HepG2 (cell line): ENCODE measurements around the gene CEACAM3. TPM values are rescaled to one million over a fixed set of nuclear protein-coding genes. Genes with fewer than 3 reads are reported as not detected.

Source experiments
- ATAC-seq: fragments of 200-7000 bp; cut with Tn5 transposase; 3 replicates; pipeline ENCODE4 v1.9.1; 2020; ENCODE audit warnings: mild to moderate bottlenecking, moderate library complexity
- BruUV-seq: library from RNA; stranded (reverse); fragments of 400-500 nt; replicated peaks from 2 replicates; lab custom pipeline; 2021; lab: Mats Ljungman, UMichigan
- CTCF ChIA-PET: fragments of 300-600 bp; formaldehyde crosslinking; extraction: SDS; loops from one replicate; lab custom pipeline; 2021; ENCODE audit warnings: low total read pairs, inconsistent platforms, low intra/inter-chr PET ratio; lab: Yijun Ruan, JAX
- POLR2A ChIA-PET: fragments of 350-600 bp; sonication (Branson Sonifier 250); formaldehyde crosslinking; loops from one replicate; lab custom pipeline; 2020; ENCODE audit warnings: antibody characterized with exemption, inconsistent platforms; lab: Yijun Ruan, JAX
- DNase-seq: peaks from one replicate; pipeline ENCODE4 v3.0.0-alpha.2; 2015; ENCODE audit warnings: low spot score
- FAIRE-seq: peaks from 3 replicates; lab custom pipeline; 2011; peaks lifted over from hg19 to GRCh38; lab: Jason Lieb, UNC
- H2AFZ ChIP-seq: one replicate; pipeline ENCODE4 v1.6.1; 2011; ENCODE audit warnings: low read length, inconsistent platforms
- H3K27ac ChIP-seq: fragments of 300-600 bp; 3 replicates; pipeline ENCODE4 v1.8.0; 2011; ENCODE audit warnings: mixed run types, mild to moderate bottlenecking, mixed read lengths, low read length, inconsistent platforms; ENCODE audit not compliant: insufficient read depth; ENCODE audit errors: extremely low read length
- H3K27me3 ChIP-seq, 2 experiments: fragments of 200-600 bp in 1 of 2; 2 replicates in 1 of 2; 3 replicates in 1 of 2; pipeline versions ENCODE4 v1.6.0 to v1.8.0; 2011; ENCODE audit warnings: low read length in 2 of 2, mild to moderate bottlenecking in 2 of 2, moderate library complexity in 2 of 2, inconsistent platforms in 1 of 2; ENCODE audit not compliant: insufficient read depth in 2 of 2, control insufficient read depth in 1 of 2
- H3K36me3 ChIP-seq, 2 experiments: fragments of 200-600 bp in 1 of 2; replicated peaks in 1 of 2; 2 replicates in 1 of 2; 3 replicates in 1 of 2; pipeline versions ENCODE4 v1.5.1 to v1.8.0; 2011; ENCODE audit warnings: low read length in 2 of 2, inconsistent platforms in 1 of 2; ENCODE audit not compliant: insufficient read depth in 2 of 2, control insufficient read depth in 1 of 2
- H3K4me1 ChIP-seq: 2 replicates; pipeline ENCODE4 v1.5.1; 2012; ENCODE audit warnings: low read length, inconsistent platforms; ENCODE audit not compliant: insufficient read depth
- H3K4me2 ChIP-seq: 2 replicates; pipeline ENCODE4 v1.6.0; 2011; ENCODE audit warnings: low read depth, low read length, inconsistent platforms
- H3K4me3 ChIP-seq, 3 experiments: fragments of 200-600 bp in 1 of 3; sonication (generic), shearing (Covaris generic) in 1 of 3; replicated peaks in 1 of 3; 2 replicates each; pipeline ENCODE4 v1.5.1; 2011 to 2016; ENCODE audit warnings: low read length in 3 of 3, inconsistent platforms in 2 of 3, low read depth in 2 of 3, mild to moderate bottlenecking in 2 of 3, control low read depth in 1 of 3, mixed read lengths in 1 of 3; ENCODE audit not compliant: insufficient read depth in 1 of 3
- H3K79me2 ChIP-seq: one replicate; pipeline ENCODE4 v1.6.1; 2011; ENCODE audit warnings: low read length, inconsistent platforms; ENCODE audit not compliant: insufficient read depth
- H3K9ac ChIP-seq: 2 replicates; pipeline ENCODE4 v1.6.0; 2011; ENCODE audit warnings: mild to moderate bottlenecking, low read depth, low read length, inconsistent platforms; ENCODE audit not compliant: insufficient read depth
- H3K9me3 ChIP-seq: 2 replicates; pipeline ENCODE4 v1.5.1; 2012; ENCODE audit warnings: mild to moderate bottlenecking, low read length
- H4K20me1 ChIP-seq: 2 replicates; pipeline ENCODE4 v1.6.0; 2011; ENCODE audit warnings: inconsistent platforms, mild to moderate bottlenecking, low read length, moderate library complexity; ENCODE audit not compliant: insufficient read depth
- ELK4 ChIP-seq: sonication (generic); formaldehyde crosslinking; IDR thresholded peaks from 2 replicates; pipeline ENCODE4 v1.9.0; 2021; ENCODE audit warnings: missing genetic modification reagents, borderline replicate concordance
- NFE2 ChIP-seq: sonication (generic); formaldehyde crosslinking; IDR thresholded peaks from 2 replicates; pipeline ENCODE4 v1.4.0; 2020; ENCODE audit warnings: missing genetic modification reagents
- PAX8 ChIP-seq: sonication (generic); formaldehyde crosslinking; IDR thresholded peaks from 2 replicates; pipeline ENCODE4 v1.8.0; 2022; ENCODE audit warnings: mild to moderate bottlenecking, missing genetic modification reagents, borderline replicate concordance
- PCBP1 ChIP-seq: fragments of 200-400 bp; formaldehyde crosslinking; IDR thresholded peaks from 2 replicates; pipeline ENCODE4 v1.6.1; 2017; ENCODE audit warnings: mild to moderate bottlenecking, low read depth, low read length, borderline replicate concordance
- SYNCRIP ChIP-seq: fragments of 200-400 bp; formaldehyde crosslinking; IDR thresholded peaks from 2 replicates; pipeline ENCODE4 v1.6.1; 2018; ENCODE audit warnings: mild to moderate bottlenecking, low read depth, low read length; ENCODE audit not compliant: insufficient read depth
- TRIM22 ChIP-seq: fragments of 450-650 bp; IDR thresholded peaks from 2 replicates; pipeline ENCODE4 v1.6.1; 2017
- ZMAT5 ChIP-seq: sonication (generic); formaldehyde crosslinking; IDR thresholded peaks from 2 replicates; pipeline ENCODE4 v1.5.0; 2020; ENCODE audit warnings: mild to moderate bottlenecking, low read depth, missing genetic modification reagents, borderline replicate concordance
- ZNF546 ChIP-seq: sonication (generic); formaldehyde crosslinking; conservative IDR thresholded peaks from 2 replicates; pipeline ENCODE4 v1.8.1; 2023; ENCODE audit warnings: mild to moderate bottlenecking, missing genetic modification reagents
- ZNF788 ChIP-seq: sonication (generic); formaldehyde crosslinking; IDR thresholded peaks from 2 replicates; pipeline ENCODE4 v1.5.0; 2020; ENCODE audit warnings: mild to moderate bottlenecking, missing genetic modification reagents, borderline replicate concordance
- WGBS: methylation state at CpG from one replicate; pipeline ENCODE4 v1.1.6; 2017; ENCODE audit warnings: low lambda C conversion rate; 5-methylcytosine and 5-hydroxymethylcytosine counted together
- in situ Hi-C: cut with HindIII; loops from 2 replicates; pipeline ENCODE4 v1.10.0; 2017; ENCODE audit warnings: low pct_unique_long_range_greater_than_20kb; ENCODE audit not compliant: extremely low pct_ligation_motif_present
- intact Hi-C: fragments of 100-400 bp; cut with micrococcal nuclease; formaldehyde crosslinking; loops from one replicate; pipeline ENCODE4 v1.10.0; 2022; ENCODE audit not compliant: unreplicated experiment
- polyA plus RNA-seq, 8 experiments: library from polyadenylated mRNA; depleted of rRNA in 3 of 8; stranded (reverse) in 7 of 8; unstranded in 1 of 8; fragments of >200 nt; fragmentation: Illumina TruSeq in 4 of 8; extraction: Trizol in 4 of 8; gene quantifications; 2 replicates each; pipeline versions ENCODE4 v1.2.1 to v1.2.3, GENCODE V29; 2011 to 2016; ENCODE audit warnings: low read depth in 4 of 8, missing spikeins in 1 of 8, mixed read lengths in 1 of 8; ENCODE audit not compliant: insufficient read depth in 1 of 8
- total RNA-seq, 5 experiments: library from RNA; depleted of rRNA; stranded (reverse); fragments of >200 nt; fragmentation: Illumina TruSeq; extraction: Trizol; gene quantifications; 2 replicates each; pipeline ENCODE4 v1.2.3, GENCODE V29; 2016; ENCODE audit warnings: low read depth in 1 of 5

The CEACAM3 gene
- total and polyA plus RNA-seq, 2 of the 13 experiments (the other 11 are each of a cell fraction or from before 2014, with no cell fraction given), result not detected

GRCh38 chr19:41848666-41849065 is 52.3 kb downstream of the CEACAM3 start:
- no peaks in the 10 kb centered on the region for H3K79me2 ChIP-seq
- peaks cover 1% of the 10 kb centered on the region for H3K4me1 ChIP-seq
- no peak overlapping the region for H3K27ac ChIP-seq
- H3K4me3 ChIP-seq, result no peak overlapping the region
- H3K4me2 ChIP-seq, result no peak overlapping the region
- in situ Hi-C loops (no loop called here), intact Hi-C loops (no loop called here)
- BruUV-seq, result no TSS peak
- TF ChIP-seq PAX8 (CRISPR knock-in tag), result no peak
- no peak for TF ChIP-seq PCBP1
- TF ChIP-seq ZNF788 (CRISPR knock-in tag), result no peak
- TF ChIP-seq SYNCRIP, result no peak
- no peaks in the 10 kb centered on the region for H4K20me1 ChIP-seq
- no peaks in the 10 kb centered on the region for H3K9me3 ChIP-seq
- DNase-seq (no peak), FAIRE-seq (no peak), ATAC-seq (no peak)
- 15% methylated on average over 3 of the region's 6 CpGs for WGBS
- no peaks in the 10 kb centered on the region for H3K36me3 ChIP-seq
- H3K27me3 ChIP-seq, result peaks cover under 1 to 38% of the 10 kb centered on the region in 2 experiments; a peak in 4 of 5 replicates
- POLR2A ChIA-PET, result no interaction called here
- CTCF ChIA-PET, result no interaction called here
- no peak overlapping the region for H3K9ac ChIP-seq
- no peak overlapping the region for H2AFZ ChIP-seq

- Histone ChIP-seq H3K36me3 (no peaks in the 10 kb centered on the region), H3K27ac (no peak overlapping the region), H3K9me3 (no peaks in the 10 kb centered on the region), H2AFZ (no peak overlapping the region)
- in situ Hi-C loops, result no loop called here
- no peak for DNase-seq
- no TSS peak for BruUV-seq
- TF ChIP-seq ZNF546 (CRISPR knock-in tag), result no peak
- TF ChIP-seq NFE2, result no peak
- TF ChIP-seq TRIM22, result no peak
- no peak for TF ChIP-seq ZMAT5 (CRISPR knock-in tag)
- TF ChIP-seq ELK4 (CRISPR knock-in tag), result no peak
- TF ChIP-seq, all 625 proteins: peak for 0
- Histone ChIP-seq H3K9ac (no peak overlapping the region), H4K20me1 (no peaks in the 10 kb centered on the region), H3K27me3 (peaks cover 1 to 42% of the 10 kb centered on the region in 2 experiments; a peak in 4 of 5 replicates), H3K79me2 (no peaks in the 10 kb centered on the region), H3K4me2 (no peak overlapping the region), H3K4me3 (no peak overlapping the region), H3K4me1 (no peaks in the 10 kb centered on the region; the same call in 1 of the 2 replicates)
- 11% methylated on average over 2 of the region's 2 CpGs for WGBS
- intact Hi-C loops, result no loop called here
- ATAC-seq (no peak), FAIRE-seq (no peak)
- ChIA-PET CTCF (no interaction called here), POLR2A (no interaction called here)
These were observed 52.7 kb downstream of the CEACAM3 start for GRCh38 chr19:41849067-41849466.
